HepG2 (cell line): ENCODE results near the gene TSPAN13. TPM values are rescaled to one million over a fixed set of nuclear protein-coding genes. Genes with fewer than 3 reads are reported as not detected.

Experiments used
- ATAC-seq: fragments of 200-7000 bp; cut with Tn5 transposase; 3 replicates; pipeline ENCODE4 v1.9.1; 2020; ENCODE audit warnings: mild to moderate bottlenecking, moderate library complexity
- BruUV-seq: library from RNA; stranded (reverse); fragments of 400-500 nt; replicated peaks from 2 replicates; lab custom pipeline; 2021; lab: Mats Ljungman, UMichigan
- CTCF ChIA-PET: fragments of 300-600 bp; formaldehyde crosslinking; extraction: SDS; loops from one replicate; lab custom pipeline; 2021; ENCODE audit warnings: low total read pairs, inconsistent platforms, low intra/inter-chr PET ratio; lab: Yijun Ruan, JAX
- POLR2A ChIA-PET: fragments of 350-600 bp; sonication (Branson Sonifier 250); formaldehyde crosslinking; loops from one replicate; lab custom pipeline; 2020; ENCODE audit warnings: antibody characterized with exemption, inconsistent platforms; lab: Yijun Ruan, JAX
- DNase-seq: peaks from one replicate; pipeline ENCODE4 v3.0.0-alpha.2; 2015; ENCODE audit warnings: low spot score
- FAIRE-seq: peaks from 3 replicates; lab custom pipeline; 2011; peaks lifted over from hg19 to GRCh38; lab: Jason Lieb, UNC
- H2AFZ ChIP-seq: one replicate; pipeline ENCODE4 v1.6.1; 2011; ENCODE audit warnings: low read length, inconsistent platforms
- H3K27ac ChIP-seq: fragments of 300-600 bp; 3 replicates; pipeline ENCODE4 v1.8.0; 2011; ENCODE audit warnings: mixed run types, mild to moderate bottlenecking, mixed read lengths, low read length, inconsistent platforms; ENCODE audit not compliant: insufficient read depth; ENCODE audit errors: extremely low read length
- H3K27me3 ChIP-seq, 2 experiments: fragments of 200-600 bp in 1 of 2; 2 replicates in 1 of 2; 3 replicates in 1 of 2; pipeline versions ENCODE4 v1.6.0 to v1.8.0; 2011; ENCODE audit warnings: low read length in 2 of 2, mild to moderate bottlenecking in 2 of 2, moderate library complexity in 2 of 2, inconsistent platforms in 1 of 2; ENCODE audit not compliant: insufficient read depth in 2 of 2, control insufficient read depth in 1 of 2
- H3K36me3 ChIP-seq, 2 experiments: fragments of 200-600 bp in 1 of 2; replicated peaks in 1 of 2; 2 replicates in 1 of 2; 3 replicates in 1 of 2; pipeline versions ENCODE4 v1.5.1 to v1.8.0; 2011; ENCODE audit warnings: low read length in 2 of 2, inconsistent platforms in 1 of 2; ENCODE audit not compliant: insufficient read depth in 2 of 2, control insufficient read depth in 1 of 2
- H3K4me1 ChIP-seq: 2 replicates; pipeline ENCODE4 v1.5.1; 2012; ENCODE audit warnings: low read length, inconsistent platforms; ENCODE audit not compliant: insufficient read depth
- H3K4me2 ChIP-seq: 2 replicates; pipeline ENCODE4 v1.6.0; 2011; ENCODE audit warnings: low read depth, low read length, inconsistent platforms
- H3K4me3 ChIP-seq, 3 experiments: fragments of 200-600 bp in 1 of 3; sonication (generic), shearing (Covaris generic) in 1 of 3; replicated peaks in 1 of 3; 2 replicates each; pipeline ENCODE4 v1.5.1; 2011 to 2016; ENCODE audit warnings: low read length in 3 of 3, inconsistent platforms in 2 of 3, low read depth in 2 of 3, mild to moderate bottlenecking in 2 of 3, control low read depth in 1 of 3, mixed read lengths in 1 of 3; ENCODE audit not compliant: insufficient read depth in 1 of 3
- H3K79me2 ChIP-seq: one replicate; pipeline ENCODE4 v1.6.1; 2011; ENCODE audit warnings: low read length, inconsistent platforms; ENCODE audit not compliant: insufficient read depth
- H3K9ac ChIP-seq: 2 replicates; pipeline ENCODE4 v1.6.0; 2011; ENCODE audit warnings: mild to moderate bottlenecking, low read depth, low read length, inconsistent platforms; ENCODE audit not compliant: insufficient read depth
- H3K9me3 ChIP-seq: 2 replicates; pipeline ENCODE4 v1.5.1; 2012; ENCODE audit warnings: mild to moderate bottlenecking, low read length
- H4K20me1 ChIP-seq: 2 replicates; pipeline ENCODE4 v1.6.0; 2011; ENCODE audit warnings: inconsistent platforms, mild to moderate bottlenecking, low read length, moderate library complexity; ENCODE audit not compliant: insufficient read depth
- ZIK1 ChIP-seq: sonication (generic); formaldehyde crosslinking; IDR thresholded peaks from 2 replicates; pipeline ENCODE4 v1.5.0; 2020; ENCODE audit warnings: mild to moderate bottlenecking, low read depth, missing genetic modification reagents, borderline replicate concordance
- ZNF292 ChIP-seq: sonication (generic); formaldehyde crosslinking; IDR thresholded peaks from 2 replicates; pipeline ENCODE4 v1.8.1; 2022; ENCODE audit warnings: mild to moderate bottlenecking, low read depth, missing genetic modification reagents, borderline replicate concordance
- WGBS: methylation state at CpG from one replicate; pipeline ENCODE4 v1.1.6; 2017; ENCODE audit warnings: low lambda C conversion rate; 5-methylcytosine and 5-hydroxymethylcytosine counted together
- in situ Hi-C: cut with HindIII; loops from 2 replicates; pipeline ENCODE4 v1.10.0; 2017; ENCODE audit warnings: low pct_unique_long_range_greater_than_20kb; ENCODE audit not compliant: extremely low pct_ligation_motif_present
- intact Hi-C: fragments of 100-400 bp; cut with micrococcal nuclease; formaldehyde crosslinking; loops from one replicate; pipeline ENCODE4 v1.10.0; 2022; ENCODE audit not compliant: unreplicated experiment
- polyA plus RNA-seq, 8 experiments: library from polyadenylated mRNA; depleted of rRNA in 3 of 8; stranded (reverse) in 7 of 8; unstranded in 1 of 8; fragments of >200 nt; fragmentation: Illumina TruSeq in 4 of 8; extraction: Trizol in 4 of 8; gene quantifications; 2 replicates each; pipeline versions ENCODE4 v1.2.1 to v1.2.3, GENCODE V29; 2011 to 2016; ENCODE audit warnings: low read depth in 4 of 8, missing spikeins in 1 of 8, mixed read lengths in 1 of 8; ENCODE audit not compliant: insufficient read depth in 1 of 8
- total RNA-seq, 5 experiments: library from RNA; depleted of rRNA; stranded (reverse); fragments of >200 nt; fragmentation: Illumina TruSeq; extraction: Trizol; gene quantifications; 2 replicates each; pipeline ENCODE4 v1.2.3, GENCODE V29; 2016; ENCODE audit warnings: low read depth in 1 of 5
- TF ChIP-seq, protein P1 (sequence below): sonication (generic); formaldehyde crosslinking; IDR thresholded peaks from 2 replicates; pipeline ENCODE4 v1.5.0; 2020; ENCODE audit warnings: mild to moderate bottlenecking, missing genetic modification reagents
- TF ChIP-seq, protein P2 (sequence below): IDR thresholded peaks from 2 replicates; pipeline ENCODE4 v1.6.1; 2016; ENCODE audit warnings: low read depth, missing genetic modification reagents, missing compliant biosample characterization
- TF ChIP-seq, protein P3 (sequence below): sonication (generic); formaldehyde crosslinking; IDR thresholded peaks from 2 replicates; pipeline ENCODE4 v1.9.0; 2021; ENCODE audit warnings: missing genetic modification reagents, mild to moderate bottlenecking, borderline replicate concordance

The TSPAN13 gene
- total and polyA plus RNA-seq, 2 of the 13 experiments (the other 11 are each of a cell fraction or from before 2014, with no cell fraction given), result 5.8 to 6.2 TPM

DNA sequence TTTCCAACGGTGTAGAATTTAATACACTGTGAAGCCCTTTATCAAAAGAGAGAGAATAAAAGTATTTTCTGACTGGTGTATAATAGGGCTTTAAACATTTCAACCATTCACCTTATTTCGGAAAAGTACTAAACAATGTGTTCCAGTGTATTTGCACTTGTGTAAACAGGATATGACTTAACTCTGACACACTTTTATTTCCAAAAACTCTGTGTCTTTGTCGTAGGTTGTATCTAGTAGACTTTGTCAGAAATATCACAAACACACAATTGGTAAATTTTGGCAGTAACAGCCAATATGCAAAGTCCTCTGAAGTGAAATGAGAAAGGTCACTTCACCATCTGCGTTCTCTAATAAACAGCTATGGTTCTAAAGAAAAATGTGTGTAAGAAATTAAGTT lies 10.3 kb upstream of the TSPAN13 start:
- no peak overlapping the region for H3K9ac ChIP-seq
- TF ChIP-seq ZIK1, result no peak
- TF ChIP-seq ZNF292 (CRISPR knock-in tag), result no peak
- TF ChIP-seq, protein P1, sequence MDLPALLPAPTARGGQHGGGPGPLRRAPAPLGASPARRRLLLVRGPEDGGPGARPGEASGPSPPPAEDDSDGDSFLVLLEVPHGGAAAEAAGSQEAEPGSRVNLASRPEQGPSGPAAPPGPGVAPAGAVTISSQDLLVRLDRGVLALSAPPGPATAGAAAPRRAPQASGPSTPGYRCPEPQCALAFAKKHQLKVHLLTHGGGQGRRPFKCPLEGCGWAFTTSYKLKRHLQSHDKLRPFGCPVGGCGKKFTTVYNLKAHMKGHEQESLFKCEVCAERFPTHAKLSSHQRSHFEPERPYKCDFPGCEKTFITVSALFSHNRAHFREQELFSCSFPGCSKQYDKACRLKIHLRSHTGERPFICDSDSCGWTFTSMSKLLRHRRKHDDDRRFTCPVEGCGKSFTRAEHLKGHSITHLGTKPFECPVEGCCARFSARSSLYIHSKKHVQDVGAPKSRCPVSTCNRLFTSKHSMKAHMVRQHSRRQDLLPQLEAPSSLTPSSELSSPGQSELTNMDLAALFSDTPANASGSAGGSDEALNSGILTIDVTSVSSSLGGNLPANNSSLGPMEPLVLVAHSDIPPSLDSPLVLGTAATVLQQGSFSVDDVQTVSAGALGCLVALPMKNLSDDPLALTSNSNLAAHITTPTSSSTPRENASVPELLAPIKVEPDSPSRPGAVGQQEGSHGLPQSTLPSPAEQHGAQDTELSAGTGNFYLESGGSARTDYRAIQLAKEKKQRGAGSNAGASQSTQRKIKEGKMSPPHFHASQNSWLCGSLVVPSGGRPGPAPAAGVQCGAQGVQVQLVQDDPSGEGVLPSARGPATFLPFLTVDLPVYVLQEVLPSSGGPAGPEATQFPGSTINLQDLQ (CRISPR knock-in tag), result no peak
- FAIRE-seq (no peak), DNase-seq (no peak), ATAC-seq (no peak)
- intact Hi-C loops, result no loop called here
- ChIA-PET POLR2A (no interaction called here), CTCF (no interaction called here)
- H3K9me3 ChIP-seq, result no peaks in the 10 kb centered on the region
- no peaks in the 10 kb centered on the region for H3K27me3 ChIP-seq
- H4K20me1 ChIP-seq, result no peaks in the 10 kb centered on the region
- H3K4me1 ChIP-seq, result 0 out of 2 replicates have a peak, but pooled peaks cover 6% of the 10 kb centered on the region
- H3K4me2 ChIP-seq, result no peak overlapping the region
- no peak overlapping the region for H2AFZ ChIP-seq
- no peaks in the 10 kb centered on the region for H3K36me3 ChIP-seq
- no peak overlapping the region for H3K4me3 ChIP-seq
- H3K27ac ChIP-seq, result no peak overlapping the region
- no peaks in the 10 kb centered on the region for H3K79me2 ChIP-seq
- in situ Hi-C loops, result no loop called here
- no TSS peak for BruUV-seq
- 25% methylated on average over 4 of the region's 4 CpGs for WGBS

DNA sequence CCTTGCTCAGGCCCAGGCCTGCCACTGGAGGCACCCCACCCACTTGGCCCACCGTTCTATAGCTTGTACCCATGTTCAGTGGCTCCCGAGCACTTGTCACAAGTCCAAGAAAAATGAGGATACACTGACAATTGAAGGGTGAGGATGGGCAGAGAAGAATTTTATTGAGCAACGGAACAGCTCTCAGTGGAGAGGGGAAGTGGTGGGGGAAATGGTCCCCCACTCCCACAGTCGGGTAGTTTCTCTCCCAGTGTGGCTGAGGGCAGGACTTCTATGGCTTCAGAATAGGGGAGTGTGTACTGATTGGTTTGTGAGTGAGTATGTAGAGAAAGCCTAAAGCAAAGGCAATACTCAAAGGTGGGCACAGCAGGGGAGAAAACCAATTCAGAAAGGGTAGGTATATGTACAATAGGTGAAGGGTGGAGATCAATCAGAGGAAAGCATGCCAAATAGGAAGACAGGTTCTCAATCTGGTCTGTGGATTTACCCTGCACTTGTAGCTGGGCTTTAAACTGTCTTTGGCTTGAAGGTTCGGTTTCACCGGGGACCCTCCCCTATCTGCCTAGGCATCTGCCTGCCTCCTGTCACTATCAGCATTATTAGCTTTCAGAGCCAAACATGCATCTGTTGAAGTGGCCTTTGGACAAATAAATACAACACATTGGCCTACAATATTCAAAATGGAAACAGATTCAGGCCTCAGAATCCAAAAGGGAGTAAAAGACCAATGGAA lies 8.9 kb upstream of the TSPAN13 start:
- Histone ChIP-seq H3K9ac (no peak overlapping the region), H3K9me3 (no peaks in the 10 kb centered on the region), H2AFZ (no peak overlapping the region), H3K4me2 (no peak overlapping the region), H3K79me2 (no peaks in the 10 kb centered on the region), H3K27me3 (no peaks in the 10 kb centered on the region), H3K4me3 (no peak overlapping the region), H3K27ac (no peak overlapping the region), H3K4me1 (0 out of 2 replicates have a peak, but pooled peaks cover 6% of the 10 kb centered on the region), H4K20me1 (no peaks in the 10 kb centered on the region), H3K36me3 (no peaks in the 10 kb centered on the region)
- WGBS, result 13% methylated on average over 6 of the region's 6 CpGs
- TF ChIP-seq, protein P2, sequence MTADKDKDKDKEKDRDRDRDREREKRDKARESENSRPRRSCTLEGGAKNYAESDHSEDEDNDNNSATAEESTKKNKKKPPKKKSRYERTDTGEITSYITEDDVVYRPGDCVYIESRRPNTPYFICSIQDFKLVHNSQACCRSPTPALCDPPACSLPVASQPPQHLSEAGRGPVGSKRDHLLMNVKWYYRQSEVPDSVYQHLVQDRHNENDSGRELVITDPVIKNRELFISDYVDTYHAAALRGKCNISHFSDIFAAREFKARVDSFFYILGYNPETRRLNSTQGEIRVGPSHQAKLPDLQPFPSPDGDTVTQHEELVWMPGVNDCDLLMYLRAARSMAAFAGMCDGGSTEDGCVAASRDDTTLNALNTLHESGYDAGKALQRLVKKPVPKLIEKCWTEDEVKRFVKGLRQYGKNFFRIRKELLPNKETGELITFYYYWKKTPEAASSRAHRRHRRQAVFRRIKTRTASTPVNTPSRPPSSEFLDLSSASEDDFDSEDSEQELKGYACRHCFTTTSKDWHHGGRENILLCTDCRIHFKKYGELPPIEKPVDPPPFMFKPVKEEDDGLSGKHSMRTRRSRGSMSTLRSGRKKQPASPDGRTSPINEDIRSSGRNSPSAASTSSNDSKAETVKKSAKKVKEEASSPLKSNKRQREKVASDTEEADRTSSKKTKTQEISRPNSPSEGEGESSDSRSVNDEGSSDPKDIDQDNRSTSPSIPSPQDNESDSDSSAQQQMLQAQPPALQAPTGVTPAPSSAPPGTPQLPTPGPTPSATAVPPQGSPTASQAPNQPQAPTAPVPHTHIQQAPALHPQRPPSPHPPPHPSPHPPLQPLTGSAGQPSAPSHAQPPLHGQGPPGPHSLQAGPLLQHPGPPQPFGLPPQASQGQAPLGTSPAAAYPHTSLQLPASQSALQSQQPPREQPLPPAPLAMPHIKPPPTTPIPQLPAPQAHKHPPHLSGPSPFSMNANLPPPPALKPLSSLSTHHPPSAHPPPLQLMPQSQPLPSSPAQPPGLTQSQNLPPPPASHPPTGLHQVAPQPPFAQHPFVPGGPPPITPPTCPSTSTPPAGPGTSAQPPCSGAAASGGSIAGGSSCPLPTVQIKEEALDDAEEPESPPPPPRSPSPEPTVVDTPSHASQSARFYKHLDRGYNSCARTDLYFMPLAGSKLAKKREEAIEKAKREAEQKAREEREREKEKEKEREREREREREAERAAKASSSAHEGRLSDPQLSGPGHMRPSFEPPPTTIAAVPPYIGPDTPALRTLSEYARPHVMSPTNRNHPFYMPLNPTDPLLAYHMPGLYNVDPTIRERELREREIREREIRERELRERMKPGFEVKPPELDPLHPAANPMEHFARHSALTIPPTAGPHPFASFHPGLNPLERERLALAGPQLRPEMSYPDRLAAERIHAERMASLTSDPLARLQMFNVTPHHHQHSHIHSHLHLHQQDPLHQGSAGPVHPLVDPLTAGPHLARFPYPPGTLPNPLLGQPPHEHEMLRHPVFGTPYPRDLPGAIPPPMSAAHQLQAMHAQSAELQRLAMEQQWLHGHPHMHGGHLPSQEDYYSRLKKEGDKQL (CRISPR knock-in tag), result no peak
- TF ChIP-seq, protein P3, sequence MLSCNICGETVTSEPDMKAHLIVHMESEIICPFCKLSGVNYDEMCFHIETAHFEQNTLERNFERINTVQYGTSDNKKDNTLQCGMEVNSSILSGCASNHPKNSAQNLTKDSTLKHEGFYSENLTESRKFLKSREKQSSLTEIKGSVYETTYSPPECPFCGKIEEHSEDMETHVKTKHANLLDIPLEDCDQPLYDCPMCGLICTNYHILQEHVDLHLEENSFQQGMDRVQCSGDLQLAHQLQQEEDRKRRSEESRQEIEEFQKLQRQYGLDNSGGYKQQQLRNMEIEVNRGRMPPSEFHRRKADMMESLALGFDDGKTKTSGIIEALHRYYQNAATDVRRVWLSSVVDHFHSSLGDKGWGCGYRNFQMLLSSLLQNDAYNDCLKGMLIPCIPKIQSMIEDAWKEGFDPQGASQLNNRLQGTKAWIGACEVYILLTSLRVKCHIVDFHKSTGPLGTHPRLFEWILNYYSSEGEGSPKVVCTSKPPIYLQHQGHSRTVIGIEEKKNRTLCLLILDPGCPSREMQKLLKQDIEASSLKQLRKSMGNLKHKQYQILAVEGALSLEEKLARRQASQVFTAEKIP (CRISPR knock-in tag), result no peak
- FAIRE-seq, result no peak
- ChIA-PET CTCF (no interaction called here), POLR2A (no interaction called here)
- in situ Hi-C loops, result no loop called here
- ATAC-seq, result no peak
- no TSS peak for BruUV-seq
- no peak for DNase-seq
- intact Hi-C loops, result no loop called here
